ENCODE measurements around the gene ANKRD13A. TPM values are rescaled to one million over a fixed set of nuclear protein-coding genes. Genes with fewer than 3 reads are reported as not detected.
"Not testable (repeated sequence)": the region's sequence is repeated elsewhere in the genome, so short reads cannot be mapped to it uniquely, and the experiment has no call there.

The ANKRD13A gene
- total and polyA plus RNA-seq, 2 donors from 2014 or later: 23.2 to 68.0 TPM

DNA sequence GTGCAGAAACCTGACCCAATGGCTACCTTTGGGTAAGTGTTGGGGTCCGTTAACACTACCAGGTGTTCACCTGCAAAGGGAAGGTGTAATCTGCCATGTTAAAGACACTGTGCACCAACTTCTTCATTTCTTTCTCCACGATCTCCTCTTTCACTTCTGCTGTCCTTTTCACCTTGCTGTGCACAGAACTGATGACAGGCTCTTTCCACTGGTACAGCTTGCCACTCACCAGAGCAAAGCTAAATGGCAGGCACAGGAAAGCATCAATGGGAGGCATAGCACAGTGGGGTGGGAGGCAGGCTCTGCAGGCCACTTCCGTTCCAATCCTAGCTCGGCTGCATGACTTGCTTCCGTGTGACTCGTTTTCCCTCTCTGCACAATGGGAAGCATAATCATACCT, 51.7 kb downstream of the ANKRD13A start:
- Histone ChIP-seq H3K36me3 (ENCODE audit: control insufficient read depth in 2 of 3, insufficient read depth in 3 of 3, low read length in 3 of 3) (peaks cover 0 to 3% (median 0%) of the 10 kb centered on the region in 3 donors), H3K4me1 (ENCODE audit: control insufficient read depth in 2 of 3, insufficient read depth in 2 of 3, low read depth in 1 of 3, low read length in 3 of 3) (peaks cover 0 to 6% (median 5%) of the 10 kb centered on the region in 3 donors), H3K27ac (ENCODE audit: low read depth in 2 of 2, low read length in 2 of 2) (no peak overlapping the region), H3K9ac (ENCODE audit: low read length in 3 of 3) (no peak overlapping the region), H3K27me3 (ENCODE audit: control insufficient read depth, insufficient read depth, low read length) (no peaks in the 10 kb centered on the region), H3K4me3 (ENCODE audit: low read length in 3 of 3) (no peak overlapping the region), H3K9me3 (ENCODE audit: control insufficient read depth in 2 of 3, insufficient read depth in 1 of 3, low read length in 3 of 3) (no peaks in the 10 kb centered on the region)
- FAIRE-seq (no peak), DNase-seq (no peak)
- intact Hi-C loops (cut with DNase I): no loop called here
- TF ChIP-seq, protein P1, sequence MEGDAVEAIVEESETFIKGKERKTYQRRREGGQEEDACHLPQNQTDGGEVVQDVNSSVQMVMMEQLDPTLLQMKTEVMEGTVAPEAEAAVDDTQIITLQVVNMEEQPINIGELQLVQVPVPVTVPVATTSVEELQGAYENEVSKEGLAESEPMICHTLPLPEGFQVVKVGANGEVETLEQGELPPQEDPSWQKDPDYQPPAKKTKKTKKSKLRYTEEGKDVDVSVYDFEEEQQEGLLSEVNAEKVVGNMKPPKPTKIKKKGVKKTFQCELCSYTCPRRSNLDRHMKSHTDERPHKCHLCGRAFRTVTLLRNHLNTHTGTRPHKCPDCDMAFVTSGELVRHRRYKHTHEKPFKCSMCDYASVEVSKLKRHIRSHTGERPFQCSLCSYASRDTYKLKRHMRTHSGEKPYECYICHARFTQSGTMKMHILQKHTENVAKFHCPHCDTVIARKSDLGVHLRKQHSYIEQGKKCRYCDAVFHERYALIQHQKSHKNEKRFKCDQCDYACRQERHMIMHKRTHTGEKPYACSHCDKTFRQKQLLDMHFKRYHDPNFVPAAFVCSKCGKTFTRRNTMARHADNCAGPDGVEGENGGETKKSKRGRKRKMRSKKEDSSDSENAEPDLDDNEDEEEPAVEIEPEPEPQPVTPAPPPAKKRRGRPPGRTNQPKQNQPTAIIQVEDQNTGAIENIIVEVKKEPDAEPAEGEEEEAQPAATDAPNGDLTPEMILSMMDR (IDR thresholded peaks at IDR 0.05; ENCODE audit: borderline replicate concordance, extremely low read depth, insufficient read depth): no peak

DNA sequence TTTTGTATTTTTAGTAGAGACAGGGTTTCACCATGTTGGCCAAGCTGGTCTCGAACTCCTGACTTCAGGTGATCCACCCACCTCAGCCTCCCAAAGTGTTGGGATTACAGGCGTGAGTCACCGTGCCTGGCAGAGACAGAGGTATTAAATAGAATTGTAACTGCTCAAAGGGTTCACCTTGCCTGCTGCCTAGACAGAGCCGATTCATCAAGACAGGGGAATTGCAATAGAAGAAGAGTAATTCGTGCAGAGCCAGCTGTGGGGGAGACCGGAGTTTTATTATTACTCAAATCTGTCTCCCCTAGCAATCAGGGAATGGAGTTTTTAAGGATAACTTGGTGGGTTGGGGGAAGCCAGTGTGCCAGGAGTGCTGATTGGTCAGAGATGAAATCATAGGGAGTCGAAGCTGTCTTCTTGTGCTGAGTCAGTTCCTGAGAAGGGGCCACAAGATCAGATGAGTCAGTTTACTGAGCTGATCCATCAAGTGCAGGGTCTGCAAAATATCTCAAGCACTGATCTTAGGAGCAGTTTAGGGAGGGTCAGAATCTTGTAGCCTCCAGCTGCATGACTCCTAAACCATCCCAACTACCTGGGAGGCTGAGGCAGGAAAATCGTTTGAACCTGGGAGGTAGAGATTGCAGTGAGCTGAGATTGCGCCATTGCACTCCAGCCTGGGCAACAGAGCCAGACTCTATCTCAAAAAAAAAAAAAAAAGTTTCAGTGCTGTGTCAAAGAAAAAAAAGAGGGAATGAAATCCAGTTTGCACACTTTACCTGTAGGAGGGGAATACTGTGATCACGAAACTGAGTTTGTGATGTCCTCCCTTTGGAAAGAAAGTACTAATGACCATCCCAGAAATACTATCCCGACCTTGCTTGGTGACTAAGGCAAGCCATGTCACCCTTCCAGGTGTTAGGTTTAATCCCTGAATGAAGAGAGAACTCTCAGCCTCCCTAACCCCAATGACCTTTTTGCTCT, 56.4 kb downstream of the ANKRD13A start:
- intact Hi-C loops (cut with DNase I); FAIRE-seq; H3K9ac ChIP-seq (ENCODE audit: low read length in 3 of 3); H3K27me3 ChIP-seq (ENCODE audit: control insufficient read depth, insufficient read depth, low read length); H3K9me3 ChIP-seq (ENCODE audit: control insufficient read depth in 2 of 3, insufficient read depth in 1 of 3, low read length in 3 of 3); H3K27ac ChIP-seq (ENCODE audit: low read depth in 2 of 2, low read length in 2 of 2); H3K4me1 ChIP-seq (ENCODE audit: control insufficient read depth in 2 of 3, insufficient read depth in 2 of 3, low read depth in 1 of 3, low read length in 3 of 3); H3K36me3 ChIP-seq (ENCODE audit: control insufficient read depth in 2 of 3, insufficient read depth in 3 of 3, low read length in 3 of 3); H3K4me3 ChIP-seq (ENCODE audit: low read length in 3 of 3); DNase-seq: not testable (repeated sequence)

DNA sequence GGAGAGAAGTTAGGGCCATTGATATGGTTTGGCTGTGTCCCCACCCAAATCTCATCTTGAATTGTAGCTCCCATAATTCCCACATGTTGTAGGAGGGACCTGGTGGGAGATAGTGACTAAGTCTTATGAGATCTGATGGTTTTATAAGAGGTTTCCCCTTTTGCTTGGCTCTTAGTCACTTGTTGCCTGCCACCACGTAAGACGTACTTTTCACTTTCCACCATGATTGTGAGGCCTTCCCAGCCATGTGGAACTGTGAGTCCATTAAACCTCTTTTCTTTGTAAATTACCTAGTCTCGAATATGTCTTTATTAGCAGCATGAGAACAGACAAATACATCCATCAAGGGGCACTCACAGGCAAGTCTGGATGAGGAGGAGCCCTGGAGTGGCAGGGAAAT, 57.4 kb downstream of the ANKRD13A start:
- H3K4me1 ChIP-seq (ENCODE audit: control insufficient read depth in 2 of 3, insufficient read depth in 2 of 3, low read depth in 1 of 3, low read length in 3 of 3); intact Hi-C loops (cut with DNase I): not testable (repeated sequence)

DNA sequence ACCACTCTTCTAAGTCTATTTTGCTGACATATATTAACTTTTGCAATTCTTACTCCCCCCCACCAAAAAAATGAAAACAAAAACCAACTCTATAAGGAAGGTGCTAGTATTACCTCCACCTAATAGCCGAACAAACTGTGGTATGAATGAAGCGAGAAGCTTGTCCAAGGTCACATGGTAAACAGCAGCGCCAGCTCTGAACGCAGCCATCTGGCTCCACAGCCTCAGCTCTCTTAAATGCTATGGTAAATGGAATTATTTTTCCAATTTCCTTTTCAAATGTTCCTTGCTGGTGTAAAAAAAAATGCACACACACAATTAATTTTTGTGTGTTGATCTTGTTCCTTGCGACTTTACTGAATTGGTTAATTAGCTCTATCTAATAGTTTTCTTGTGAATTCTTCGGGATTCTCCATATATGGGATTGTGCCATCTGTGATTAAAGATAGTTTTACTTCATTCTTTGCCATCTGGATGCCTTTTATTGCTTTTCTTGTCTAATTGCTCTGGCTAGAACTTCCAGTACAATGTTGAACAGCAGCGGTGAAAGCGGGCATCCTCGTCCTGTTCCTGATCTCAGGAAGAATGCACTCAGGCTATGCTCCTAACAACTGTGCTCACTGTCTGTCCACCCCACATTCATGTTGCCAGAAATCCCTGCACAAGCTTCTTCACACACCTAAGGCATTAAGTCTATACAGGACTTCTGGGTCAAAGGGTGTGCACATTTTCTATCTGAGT, 59.8 kb downstream of the ANKRD13A start:
- TF ChIP-seq, protein P1 (IDR thresholded peaks at IDR 0.05; ENCODE audit: borderline replicate concordance, extremely low read depth, insufficient read depth): no peak
- Histone ChIP-seq H3K9me3 (ENCODE audit: control insufficient read depth in 2 of 3, insufficient read depth in 1 of 3, low read length in 3 of 3) (no peaks in the 10 kb centered on the region), H3K4me3 (ENCODE audit: low read length in 3 of 3) (no peak overlapping the region), H3K9ac (ENCODE audit: low read length in 3 of 3) (no peak overlapping the region), H3K4me1 (ENCODE audit: control insufficient read depth in 2 of 3, insufficient read depth in 2 of 3, low read depth in 1 of 3, low read length in 3 of 3) (no peaks in the 10 kb centered on the region), H3K27me3 (ENCODE audit: control insufficient read depth, insufficient read depth, low read length) (no peaks in the 10 kb centered on the region), H3K27ac (ENCODE audit: low read depth in 2 of 2, low read length in 2 of 2) (no peak overlapping the region), H3K36me3 (ENCODE audit: control insufficient read depth in 2 of 3, insufficient read depth in 3 of 3, low read length in 3 of 3) (no peaks in the 10 kb centered on the region)
- intact Hi-C loops (cut with DNase I): no loop called here
- FAIRE-seq (no peak), DNase-seq (no peak)

More for the DNA sequence above, 57.4 kb downstream of the ANKRD13A start:
- not testable (repeated sequence) for H3K9me3 ChIP-seq (ENCODE audit: control insufficient read depth in 2 of 3, insufficient read depth in 1 of 3, low read length in 3 of 3); DNase-seq; H3K4me3 ChIP-seq (ENCODE audit: low read length in 3 of 3); H3K9ac ChIP-seq (ENCODE audit: low read length in 3 of 3); H3K27ac ChIP-seq (ENCODE audit: low read depth in 2 of 2, low read length in 2 of 2); FAIRE-seq; H3K27me3 ChIP-seq (ENCODE audit: control insufficient read depth, insufficient read depth, low read length); H3K36me3 ChIP-seq (ENCODE audit: control insufficient read depth in 2 of 3, insufficient read depth in 3 of 3, low read length in 3 of 3)
